ENCODE measurements around the gene OR52A1. TPM values are rescaled to one million over a fixed set of nuclear protein-coding genes. Genes with fewer than 3 reads are reported as not detected.
A peak's percentile ranks its signal among the peaks of the same experiment; 100 is the strongest.

Gene OR52A1
- total and polyA plus RNA-seq, 9 of the 15 experiments (the other 6 are each of a cell fraction or from before 2014, with no cell fraction given) = under 0.01 to 0.33 (median 0.13) TPM; not detected in 3

GRCh38 chr11:5153574-5154431 is 754 bp downstream of the OR52A1 start (continued):
- TF ChIP-seq GABPA (tag; conservative IDR thresholded peaks at IDR 0.05; ENCODE audit: low read depth) = no peak
- TF ChIP-seq MNT (conservative IDR thresholded peaks at IDR 0.05) = no peak
- TF ChIP-seq ELK3 (CRISPR knock-in tag; IDR thresholded peaks at IDR 0.05) = no peak
- TF ChIP-seq SP1 (CRISPR knock-in tag; IDR thresholded peaks at IDR 0.05) = no peak
- TF ChIP-seq ZNF561 (CRISPR knock-in tag; conservative IDR thresholded peaks at IDR 0.05) = no peak
- no peak for TF ChIP-seq ZNF398 (CRISPR knock-in tag; IDR thresholded peaks at IDR 0.05)
- 0 out of 2 replicates have a peak, but pooled peaks have one; percentile 36 for TF ChIP-seq ZNF592 (IDR thresholded peaks at IDR 0.05)
- no peak for TF ChIP-seq PHF8 (IDR thresholded peaks at IDR 0.05; ENCODE audit: borderline replicate concordance, low read length)
- peak; percentile 53; the same call in 1 of the 2 replicates for TF ChIP-seq HES1 (IDR thresholded peaks at IDR 0.05; ENCODE audit: low read depth)
- TF ChIP-seq ZNF778 (CRISPR knock-in tag; IDR thresholded peaks at IDR 0.05) = no peak
- TF ChIP-seq ARID2 (IDR thresholded peaks at IDR 0.05) = no peak
- TF ChIP-seq BRCA1 (IDR thresholded peaks at IDR 0.05) = no peak
- TF ChIP-seq BRCA1 (CRISPR knock-in tag; IDR thresholded peaks at IDR 0.05) = no peak
- TF ChIP-seq HMBOX1 (IDR thresholded peaks at IDR 0.05) = peak; percentile 62
- no peak for TF ChIP-seq BRD9 (IDR thresholded peaks at IDR 0.05; ENCODE audit: low read depth, partially characterized antibody)
